NCI-H1105 (cell line): ENCODE data around the gene HSF2BP.
"Not testable (repeated sequence)": the region's sequence is repeated elsewhere in the genome, so short reads cannot be mapped to it uniquely, and the experiment has no call there.

Experiments
- DNase-seq: peaks from one replicate; lab custom pipeline; 2025; lab: John Stamatoyannopoulos, UW

Gene HSF2BP

GRCh38 chr21:43659136-43660000 lies at the start of gene HSF2BP, which contains the start of gene RRP1B:
HSF2BP (minus strand) TSS chr21:43659488; CDS start chr21:43658096, 1,392 bp downstream.
RRP1B (plus strand) TSS chr21:43659560; CDS start chr21:43659665, 105 bp downstream.
- peak; percentile 84 for DNase-seq

- no peak for DNase-seq
Observed at GRCh38 chr21:43708745-43709381, 49.6 kb upstream of the HSF2BP start.

GRCh38 chr21:43707462-43707861 lies 48.2 kb upstream of the HSF2BP start:
- no peak for DNase-seq

- no peak for DNase-seq
Observed at GRCh38 chr21:43703035-43703880, 44.0 kb upstream of the HSF2BP start.

GRCh38 chr21:43702785-43703034 lies 43.4 kb upstream of the HSF2BP start:
- DNase-seq = no peak

- no peak for DNase-seq
Observed at GRCh38 chr21:43701936-43702784, 42.9 kb upstream of the HSF2BP start.

GRCh38 chr21:43699933-43700599 lies 40.8 kb upstream of the HSF2BP start:
- DNase-seq = no peak

- not testable (repeated sequence) for DNase-seq
Observed at GRCh38 chr21:43699492-43699777, 40.1 kb upstream of the HSF2BP start.

- no peak for DNase-seq
Observed at GRCh38 chr21:43697758-43698643, 38.7 kb upstream of the HSF2BP start.

- no peak for DNase-seq
Observed at GRCh38 chr21:43696214-43696613, 36.9 kb upstream of the HSF2BP start.

- no peak for DNase-seq
Observed at GRCh38 chr21:43694437-43695079, 35.3 kb upstream of the HSF2BP start.

GRCh38 chr21:43693981-43694380 lies 34.7 kb upstream of the HSF2BP start:
- DNase-seq = no peak

- no peak for DNase-seq
Observed at GRCh38 chr21:43692949-43693348, 33.7 kb upstream of the HSF2BP start.

- no peak for DNase-seq
Observed at GRCh38 chr21:43691801-43692200, 32.5 kb upstream of the HSF2BP start.

- DNase-seq = no peak
Observed at GRCh38 chr21:43691086-43691795, 32.0 kb upstream of the HSF2BP start.

- no peak for DNase-seq
Observed at GRCh38 chr21:43690346-43690745, 31.1 kb upstream of the HSF2BP start.

GRCh38 chr21:43689556-43690337 lies 30.5 kb upstream of the HSF2BP start:
- DNase-seq = no peak

GRCh38 chr21:43688906-43689305 lies 29.6 kb upstream of the HSF2BP start:
- DNase-seq = no peak
